HT1080 (cell line): ENCODE results near the gene ATF6. TPM values are rescaled to one million over a fixed set of nuclear protein-coding genes. Genes with fewer than 3 reads are reported as not detected.
"Not testable (repeated sequence)": the region's sequence is repeated elsewhere in the genome, so short reads cannot be mapped to it uniquely, and the experiment has no call there.

Source experiments
- DNase-seq: peaks from one replicate; pipeline ENCODE4 v3.0.0-alpha.2; 2015; ENCODE audit warnings: low read depth
- total RNA-seq: library from RNA; depleted of rRNA; stranded (reverse); fragments of >200 nt; shearing (Covaris generic); gene quantifications from 2 replicates; pipeline ENCODE4 v1.2.3, GENCODE V29; 2014

The ATF6 gene
- total RNA-seq, 1 experiment from 2014 or later, result 20.5 TPM

GRCh38 chr1:161778522-161778921, 12.4 kb downstream of the ATF6 start:
- DNase-seq, result no peak

- DNase-seq, result no peak
Measured at GRCh38 chr1:161779393-161779792, 13.3 kb downstream of the ATF6 start.

GRCh38 chr1:161781995-161782394, 15.9 kb downstream of the ATF6 start:
- no peak for DNase-seq

GRCh38 chr1:161782886-161783285, 16.8 kb downstream of the ATF6 start:
- no peak for DNase-seq

- no peak for DNase-seq
Measured at GRCh38 chr1:161784968-161785367, 18.8 kb downstream of the ATF6 start.

- no peak for DNase-seq
Measured at GRCh38 chr1:161787355-161787754, 21.2 kb downstream of the ATF6 start.

- no peak for DNase-seq
Measured at GRCh38 chr1:161790587-161791317, 24.6 kb downstream of the ATF6 start.

GRCh38 chr1:161791904-161792655, 26.0 kb downstream of the ATF6 start:
- peak; percentile 42 for DNase-seq

GRCh38 chr1:161792740-161793139, 26.6 kb downstream of the ATF6 start:
- peak; percentile 88 for DNase-seq

- DNase-seq, result no peak
Measured at GRCh38 chr1:161799792-161800191, 33.7 kb downstream of the ATF6 start.

- DNase-seq, result no peak
Measured at GRCh38 chr1:161801955-161802354, 35.8 kb downstream of the ATF6 start.

GRCh38 chr1:161803181-161803580, 37.1 kb downstream of the ATF6 start:
- no peak for DNase-seq

- DNase-seq, result no peak
Measured at GRCh38 chr1:161805399-161806197, 39.5 kb downstream of the ATF6 start.

- DNase-seq, result not testable (repeated sequence)
Measured at GRCh38 chr1:161809202-161809601, 43.1 kb downstream of the ATF6 start.

- not testable (repeated sequence) for DNase-seq
Measured at GRCh38 chr1:161809656-161810055, 43.5 kb downstream of the ATF6 start.

GRCh38 chr1:161810780-161811179, 44.7 kb downstream of the ATF6 start:
- no peak for DNase-seq

GRCh38 chr1:161816201-161816600, 50.1 kb downstream of the ATF6 start:
- DNase-seq, result no peak

- DNase-seq, result no peak
Measured at GRCh38 chr1:161817176-161817730, 51.1 kb downstream of the ATF6 start.

- no peak for DNase-seq
Measured at GRCh38 chr1:161820914-161821313, 54.8 kb downstream of the ATF6 start.

- DNase-seq, result no peak
Measured at GRCh38 chr1:161824618-161825017, 58.5 kb downstream of the ATF6 start.

GRCh38 chr1:161825831-161826230, 59.7 kb downstream of the ATF6 start:
- no peak for DNase-seq

GRCh38 chr1:161826478-161826877, 60.4 kb downstream of the ATF6 start:
- no peak for DNase-seq
